BJ (cell line): ENCODE measurements around the gene NRSN1. TPM values are rescaled to one million over a fixed set of nuclear protein-coding genes. Genes with fewer than 3 reads are reported as not detected.

Experiments
- CTCF ChIA-PET: fragments of 350-600 bp; formaldehyde crosslinking; extraction: SDS; loops from one replicate; lab custom pipeline; 2021; ENCODE audit warnings: antibody characterized with exemption, inconsistent platforms; lab: Yijun Ruan, JAX
- POLR2A ChIA-PET: fragments of 300-600 bp; sonication (Branson Sonifier 250); formaldehyde crosslinking; extraction: SDS; loops from one replicate; lab custom pipeline; 2021; ENCODE audit warnings: antibody characterized with exemption; lab: Charles Lee
- DNase-seq: peaks from one replicate; pipeline ENCODE4 v3.0.0-alpha.2; 2011; ENCODE audit warnings: low read depth
- H3K27me3 ChIP-seq: 2 replicates; pipeline ENCODE4 v1.6.0; 2011; ENCODE audit warnings: low read length; ENCODE audit not compliant: control insufficient read depth, insufficient read depth
- H3K36me3 ChIP-seq: 2 replicates; pipeline ENCODE4 v1.5.1; 2011; ENCODE audit warnings: low read length; ENCODE audit not compliant: control insufficient read depth, insufficient read depth
- H3K4me3 ChIP-seq: 2 replicates; pipeline ENCODE4 v1.5.1; 2011; ENCODE audit warnings: low read depth, mild to moderate bottlenecking, control low read depth, low read length
- polyA minus RNA-seq: library from RNA; depleted of rRNA, polyadenylated mRNA; stranded (reverse); fragments of >200 nt; gene quantifications from 2 replicates; pipeline ENCODE4 v1.2.3, GENCODE V29; 2011; rRNA and poly(A)+ RNA removed
- polyA plus RNA-seq: library from polyadenylated mRNA; depleted of rRNA; stranded (reverse); fragments of >200 nt; gene quantifications from 2 replicates; pipeline ENCODE4 v1.2.3, GENCODE V29; 2011; rRNA removed
- TF ChIP-seq, protein P1 (sequence below): IDR thresholded peaks from 2 replicates; pipeline ENCODE4 v1.5.1; 2011; ENCODE audit warnings: low read depth, mild to moderate bottlenecking, control low read depth, inconsistent platforms, low read length, moderate library complexity; ENCODE audit not compliant: insufficient read depth

NRSN1 gene, protein sequence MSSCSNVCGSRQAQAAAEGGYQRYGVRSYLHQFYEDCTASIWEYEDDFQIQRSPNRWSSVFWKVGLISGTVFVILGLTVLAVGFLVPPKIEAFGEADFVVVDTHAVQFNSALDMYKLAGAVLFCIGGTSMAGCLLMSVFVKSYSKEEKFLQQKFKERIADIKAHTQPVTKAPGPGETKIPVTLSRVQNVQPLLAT
- polyA plus RNA-seq (not detected in 2 replicates), polyA minus RNA-seq (not detected in 2 replicates)

DNA sequence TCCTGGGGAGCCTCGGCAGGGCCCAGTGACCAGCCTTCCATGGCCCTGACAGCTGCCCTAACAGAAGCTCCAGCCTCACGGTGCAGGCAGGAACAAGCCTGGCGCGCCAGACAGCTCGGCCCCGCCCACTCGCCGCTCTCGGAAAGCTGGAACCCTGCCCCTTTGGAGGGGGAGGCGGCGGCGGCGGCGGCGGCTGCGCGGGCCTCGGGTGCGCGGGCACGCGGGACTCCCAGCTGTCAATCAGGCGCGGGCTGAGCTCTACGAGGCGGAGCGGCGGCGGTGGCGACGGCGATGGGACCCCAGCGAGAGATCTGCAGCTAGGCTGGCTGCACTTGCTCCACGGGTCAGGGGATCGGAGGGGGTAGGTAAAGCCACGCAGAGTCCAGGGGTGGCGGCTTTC lies at the start of gene NRSN1:
Gene NRSN1 (plus strand): TSS at position 236 of the 400 bp plus-strand sequence. CDS start 8,113 bp downstream, outside the sequence.
- Histone ChIP-seq H3K27me3 (no peaks in the 10 kb centered on the region), H3K36me3 (no peaks in the 10 kb centered on the region), H3K4me3 (no peak within 1 kb of the TSS)
- DNase-seq, result no peak
- POLR2A ChIA-PET, result no interaction called here
- CTCF ChIA-PET, result no interaction called here
- TF ChIP-seq, protein P1, sequence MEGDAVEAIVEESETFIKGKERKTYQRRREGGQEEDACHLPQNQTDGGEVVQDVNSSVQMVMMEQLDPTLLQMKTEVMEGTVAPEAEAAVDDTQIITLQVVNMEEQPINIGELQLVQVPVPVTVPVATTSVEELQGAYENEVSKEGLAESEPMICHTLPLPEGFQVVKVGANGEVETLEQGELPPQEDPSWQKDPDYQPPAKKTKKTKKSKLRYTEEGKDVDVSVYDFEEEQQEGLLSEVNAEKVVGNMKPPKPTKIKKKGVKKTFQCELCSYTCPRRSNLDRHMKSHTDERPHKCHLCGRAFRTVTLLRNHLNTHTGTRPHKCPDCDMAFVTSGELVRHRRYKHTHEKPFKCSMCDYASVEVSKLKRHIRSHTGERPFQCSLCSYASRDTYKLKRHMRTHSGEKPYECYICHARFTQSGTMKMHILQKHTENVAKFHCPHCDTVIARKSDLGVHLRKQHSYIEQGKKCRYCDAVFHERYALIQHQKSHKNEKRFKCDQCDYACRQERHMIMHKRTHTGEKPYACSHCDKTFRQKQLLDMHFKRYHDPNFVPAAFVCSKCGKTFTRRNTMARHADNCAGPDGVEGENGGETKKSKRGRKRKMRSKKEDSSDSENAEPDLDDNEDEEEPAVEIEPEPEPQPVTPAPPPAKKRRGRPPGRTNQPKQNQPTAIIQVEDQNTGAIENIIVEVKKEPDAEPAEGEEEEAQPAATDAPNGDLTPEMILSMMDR, result no peak

DNA sequence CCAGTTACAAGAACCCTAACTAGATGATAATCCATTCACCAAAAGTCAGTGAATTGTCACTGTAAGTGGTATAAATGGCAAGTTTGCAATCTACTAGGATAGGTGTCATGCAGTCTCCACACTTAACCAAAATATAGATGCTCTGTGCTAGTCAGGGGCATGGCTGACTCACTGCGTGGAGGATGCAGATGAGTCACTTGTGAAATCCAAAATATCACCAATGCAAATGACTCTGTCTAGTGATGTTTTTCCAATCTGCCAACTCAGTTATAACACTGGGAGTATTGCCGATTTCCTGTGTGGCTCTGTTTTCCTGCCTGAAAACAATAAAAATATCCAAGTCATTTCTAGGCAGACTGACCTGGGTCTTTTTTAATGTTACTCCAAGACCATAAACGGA lies 47.8 kb upstream of the NRSN1 start:
- Histone ChIP-seq H3K27me3 (no peaks in the 10 kb centered on the region), H3K36me3 (no peaks in the 10 kb centered on the region), H3K4me3 (no peak overlapping the region)
- DNase-seq, result no peak
- CTCF ChIA-PET, result no interaction called here
- TF ChIP-seq, protein P1, result no peak
- POLR2A ChIA-PET, result no interaction called here

DNA sequence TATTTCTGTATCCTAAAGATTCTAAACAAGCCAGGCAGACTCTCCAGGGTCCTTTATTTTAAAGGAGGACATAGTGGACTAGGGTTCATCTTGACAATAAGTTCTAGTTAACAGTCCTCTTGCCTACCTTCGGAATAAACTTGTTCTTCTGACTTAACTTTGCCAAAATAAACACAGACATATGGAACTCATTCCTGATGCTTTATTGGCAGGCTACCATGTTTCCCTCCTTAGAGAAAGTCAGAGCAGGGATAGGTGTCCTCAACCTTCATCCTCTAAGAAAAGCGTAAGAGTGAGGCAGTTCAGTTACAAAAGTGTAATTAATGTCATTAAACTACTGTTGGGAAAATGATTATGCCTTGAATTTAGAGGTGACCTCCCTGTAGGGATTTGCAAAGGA lies 46.9 kb upstream of the NRSN1 start:
- ChIA-PET CTCF (no interaction called here), POLR2A (no interaction called here)
- no peaks in the 10 kb centered on the region for H3K27me3 ChIP-seq
- no peaks in the 10 kb centered on the region for H3K36me3 ChIP-seq
- TF ChIP-seq, protein P1, result no peak
- no peak for DNase-seq
- H3K4me3 ChIP-seq, result no peak overlapping the region

DNA sequence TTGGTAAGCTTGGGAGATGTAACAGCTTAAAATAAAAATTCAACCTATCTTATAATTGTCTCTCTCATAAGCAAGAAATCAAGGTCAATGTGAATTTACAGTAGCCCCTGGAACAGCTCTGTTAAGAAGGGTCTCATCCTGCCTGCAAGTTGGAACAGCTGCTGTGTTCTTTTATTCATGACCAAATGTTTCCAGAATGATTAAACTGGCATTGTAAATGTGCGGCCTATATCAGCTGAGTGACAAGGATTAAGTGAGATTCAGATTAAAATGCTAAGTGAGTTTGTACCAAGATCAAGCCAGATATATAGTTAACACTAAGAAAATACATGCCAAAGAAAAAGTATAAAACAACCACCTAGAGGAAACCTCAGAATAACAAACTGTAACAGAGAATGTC lies 45.3 kb upstream of the NRSN1 start:
- TF ChIP-seq, protein P1, result no peak
- ChIA-PET CTCF (no interaction called here), POLR2A (no interaction called here)
- DNase-seq, result no peak
- Histone ChIP-seq H3K27me3 (no peaks in the 10 kb centered on the region), H3K4me3 (no peak overlapping the region), H3K36me3 (no peaks in the 10 kb centered on the region)

DNA sequence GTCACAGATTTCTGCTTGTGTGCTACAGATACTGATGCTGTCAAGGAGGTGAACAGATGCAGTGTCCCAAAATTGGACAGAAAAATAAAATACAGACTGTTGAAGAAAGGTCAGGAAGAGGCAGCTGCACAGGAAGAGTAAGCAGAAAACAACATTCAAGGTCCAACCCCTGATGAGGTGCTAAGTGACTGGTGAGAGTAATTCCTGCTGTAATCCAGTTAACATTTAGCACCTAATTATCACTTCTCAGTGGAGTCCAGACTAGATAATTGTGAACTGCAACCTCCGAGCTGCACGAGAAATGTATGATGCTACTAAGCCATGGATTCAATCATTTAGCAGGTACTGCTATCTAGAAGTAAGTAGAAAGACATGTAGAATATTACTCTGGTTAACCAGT lies 36.3 kb upstream of the NRSN1 start:
- no peak for DNase-seq
- POLR2A ChIA-PET, result no interaction called here
- TF ChIP-seq, protein P1, result no peak
- no peaks in the 10 kb centered on the region for H3K36me3 ChIP-seq
- no peak overlapping the region for H3K4me3 ChIP-seq
- CTCF ChIA-PET, result no interaction called here
- H3K27me3 ChIP-seq, result no peaks in the 10 kb centered on the region
